Kidney epithelial cell (primary cell): ENCODE data around the gene SYPL2. TPM values are rescaled to one million over a fixed set of nuclear protein-coding genes. Genes with fewer than 3 reads are reported as not detected.
A peak's percentile ranks its signal among the peaks of the same experiment; 100 is the strongest.

ENCODE experiments used
- DNase-seq: peaks from one replicate; pipeline ENCODE4 v3.0.0-alpha.2; 2010; ENCODE audit warnings: low read depth
- H3K27me3 ChIP-seq: 2 replicates; pipeline ENCODE4 v1.6.0; 2011; ENCODE audit warnings: low read length; ENCODE audit not compliant: control insufficient read depth, insufficient read depth
- H3K36me3 ChIP-seq: 2 replicates; pipeline ENCODE4 v1.5.1; 2011; ENCODE audit warnings: low read length; ENCODE audit not compliant: control insufficient read depth, insufficient read depth
- H3K4me3 ChIP-seq: 2 replicates; pipeline ENCODE4 v1.5.1; 2011; ENCODE audit warnings: low read depth, mild to moderate bottlenecking, control low read depth, low read length
- total RNA-seq: library from RNA; depleted of rRNA; stranded (reverse); fragments of >200 nt; gene quantifications from 2 replicates; pipeline ENCODE4 v1.2.3, GENCODE V29; 2015
- TF ChIP-seq, protein P1 (sequence below): IDR thresholded peaks from 2 replicates; pipeline ENCODE4 v1.5.1; 2011; ENCODE audit warnings: mild to moderate bottlenecking, moderate library complexity, low read length, control low read depth, inconsistent platforms; ENCODE audit not compliant: insufficient read depth, poor library complexity, severe bottlenecking

SYPL2 gene
- total RNA-seq, 1 donor from 2014 or later: 1.2 TPM

DNA sequence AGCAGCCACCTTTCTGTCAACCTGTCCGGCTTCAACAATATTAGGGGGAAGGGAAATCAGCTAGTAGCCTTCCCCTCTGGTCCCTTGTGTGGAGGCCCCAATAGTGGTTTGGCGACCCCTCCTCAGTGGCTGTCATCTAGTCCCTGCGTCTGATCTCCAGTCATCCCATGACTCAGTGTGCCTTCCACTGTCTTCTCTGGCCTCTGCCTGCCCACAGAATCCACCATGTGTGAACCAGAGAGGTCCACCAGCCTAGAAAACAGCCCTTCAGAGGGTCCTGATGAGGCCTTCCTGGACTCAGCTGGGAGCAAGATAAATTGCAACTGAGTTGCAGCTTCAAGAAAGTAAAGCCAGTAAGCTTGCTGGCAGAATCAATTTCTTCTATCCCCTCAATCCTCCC, 13.6 kb downstream of the SYPL2 start:
- DNase-seq: no peak

DNA sequence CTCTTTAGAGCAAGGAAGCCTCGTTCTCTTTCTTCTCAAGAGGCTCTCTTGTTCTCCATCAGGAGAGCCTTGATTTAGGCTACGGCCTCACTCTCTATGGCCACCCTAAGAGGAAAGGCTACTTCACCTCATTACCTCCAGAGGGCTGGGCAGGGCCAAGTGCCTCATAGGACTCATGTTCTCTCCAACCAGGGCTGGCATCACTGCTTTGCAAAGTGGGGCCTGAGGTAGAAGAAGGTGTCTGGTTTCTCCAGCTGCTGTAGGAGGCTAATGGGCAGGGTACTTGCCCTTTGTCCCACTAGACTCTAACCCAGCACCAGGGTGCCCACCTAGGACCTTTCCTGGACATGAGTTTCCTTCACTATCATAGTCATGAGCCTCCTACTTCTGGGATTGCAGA, 15.3 kb downstream of the SYPL2 start:
- H3K4me3 ChIP-seq: no peak overlapping the region
- peaks cover 19% of the 10 kb centered on the region for H3K27me3 ChIP-seq
- TF ChIP-seq, protein P1, sequence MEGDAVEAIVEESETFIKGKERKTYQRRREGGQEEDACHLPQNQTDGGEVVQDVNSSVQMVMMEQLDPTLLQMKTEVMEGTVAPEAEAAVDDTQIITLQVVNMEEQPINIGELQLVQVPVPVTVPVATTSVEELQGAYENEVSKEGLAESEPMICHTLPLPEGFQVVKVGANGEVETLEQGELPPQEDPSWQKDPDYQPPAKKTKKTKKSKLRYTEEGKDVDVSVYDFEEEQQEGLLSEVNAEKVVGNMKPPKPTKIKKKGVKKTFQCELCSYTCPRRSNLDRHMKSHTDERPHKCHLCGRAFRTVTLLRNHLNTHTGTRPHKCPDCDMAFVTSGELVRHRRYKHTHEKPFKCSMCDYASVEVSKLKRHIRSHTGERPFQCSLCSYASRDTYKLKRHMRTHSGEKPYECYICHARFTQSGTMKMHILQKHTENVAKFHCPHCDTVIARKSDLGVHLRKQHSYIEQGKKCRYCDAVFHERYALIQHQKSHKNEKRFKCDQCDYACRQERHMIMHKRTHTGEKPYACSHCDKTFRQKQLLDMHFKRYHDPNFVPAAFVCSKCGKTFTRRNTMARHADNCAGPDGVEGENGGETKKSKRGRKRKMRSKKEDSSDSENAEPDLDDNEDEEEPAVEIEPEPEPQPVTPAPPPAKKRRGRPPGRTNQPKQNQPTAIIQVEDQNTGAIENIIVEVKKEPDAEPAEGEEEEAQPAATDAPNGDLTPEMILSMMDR: no peak
- H3K36me3 ChIP-seq: no peaks in the 10 kb centered on the region
- no peak for DNase-seq

More for the DNA sequence above, 13.6 kb downstream of the SYPL2 start:
- no peak overlapping the region for H3K4me3 ChIP-seq
- H3K27me3 ChIP-seq: peaks cover 23% of the 10 kb centered on the region
- H3K36me3 ChIP-seq: no peaks in the 10 kb centered on the region
- TF ChIP-seq, protein P1: no peak

DNA sequence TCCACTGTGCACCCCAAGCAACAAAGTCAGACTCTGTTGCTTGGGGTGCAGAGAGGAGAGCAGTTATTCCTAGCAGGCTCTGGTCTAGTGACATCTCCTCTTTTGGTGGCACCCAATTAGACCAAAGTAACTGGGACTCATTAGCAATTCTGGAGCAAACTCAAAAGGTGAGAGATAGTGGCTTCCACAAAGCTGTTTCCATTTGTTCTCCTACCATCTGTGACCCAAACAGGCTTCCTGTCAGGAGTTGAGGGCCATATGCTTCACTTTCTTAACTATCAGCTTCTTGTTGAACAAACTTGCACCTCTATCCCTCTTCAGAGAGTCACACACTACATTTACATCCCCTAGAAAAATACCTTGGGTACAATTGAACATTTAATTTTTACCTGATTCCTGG, 15.9 kb downstream of the SYPL2 start:
- TF ChIP-seq, protein P1: no peak
- peaks cover 19% of the 10 kb centered on the region for H3K27me3 ChIP-seq
- no peak for DNase-seq

DNA sequence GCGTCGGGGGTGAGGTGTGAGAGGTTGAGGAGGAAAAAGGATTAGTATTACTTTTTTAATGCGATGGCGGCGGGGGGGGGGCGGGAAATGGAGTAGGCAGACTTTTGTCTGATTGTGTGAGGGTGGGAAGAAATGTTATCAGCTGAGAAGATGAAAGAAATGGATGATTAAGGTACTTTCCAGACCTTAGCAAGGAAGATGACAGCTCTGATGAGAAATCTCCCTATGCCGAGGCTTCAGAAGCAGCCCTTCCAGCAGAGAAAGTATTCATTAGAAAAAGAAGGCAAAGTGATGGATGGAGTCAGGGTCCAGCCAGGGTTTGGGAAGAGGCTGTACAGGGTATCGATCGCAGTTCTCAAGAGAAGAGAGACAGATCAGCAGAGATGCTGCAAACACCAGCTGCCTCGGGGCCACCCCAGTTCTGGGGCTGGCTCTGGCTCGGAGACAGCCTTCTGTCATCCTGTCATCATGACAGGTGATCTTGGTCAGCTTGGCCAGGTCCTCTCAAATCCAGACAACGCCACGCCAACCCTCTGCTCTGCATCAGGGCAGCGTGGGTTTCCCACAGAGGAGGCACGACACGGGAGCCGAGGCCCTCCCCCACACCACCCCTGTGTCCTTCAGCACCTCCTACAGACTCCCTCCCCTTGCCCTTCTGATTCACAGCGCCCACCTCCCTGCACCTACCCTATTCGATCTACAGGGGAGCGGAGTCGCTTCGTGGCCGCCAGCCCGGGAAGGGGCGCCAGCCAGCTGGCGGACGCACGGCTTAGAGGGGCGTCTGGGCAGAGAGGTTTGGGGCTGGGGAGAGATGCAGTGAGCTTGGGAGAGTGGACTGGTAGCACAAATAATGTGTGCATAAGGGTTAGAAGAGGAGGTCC, 16.7 kb downstream of the SYPL2 start:
- TF ChIP-seq, protein P1: peak; percentile 11
- DNase-seq: no peak
- Histone ChIP-seq H3K4me3 (peak overlapping the region; percentile 52), H3K36me3 (peaks cover 1% of the 10 kb centered on the region), H3K27me3 (peaks cover 16% of the 10 kb centered on the region)

More for the DNA sequence above, 15.9 kb downstream of the SYPL2 start:
- no peaks in the 10 kb centered on the region for H3K36me3 ChIP-seq
- H3K4me3 ChIP-seq: no peak overlapping the region

DNA sequence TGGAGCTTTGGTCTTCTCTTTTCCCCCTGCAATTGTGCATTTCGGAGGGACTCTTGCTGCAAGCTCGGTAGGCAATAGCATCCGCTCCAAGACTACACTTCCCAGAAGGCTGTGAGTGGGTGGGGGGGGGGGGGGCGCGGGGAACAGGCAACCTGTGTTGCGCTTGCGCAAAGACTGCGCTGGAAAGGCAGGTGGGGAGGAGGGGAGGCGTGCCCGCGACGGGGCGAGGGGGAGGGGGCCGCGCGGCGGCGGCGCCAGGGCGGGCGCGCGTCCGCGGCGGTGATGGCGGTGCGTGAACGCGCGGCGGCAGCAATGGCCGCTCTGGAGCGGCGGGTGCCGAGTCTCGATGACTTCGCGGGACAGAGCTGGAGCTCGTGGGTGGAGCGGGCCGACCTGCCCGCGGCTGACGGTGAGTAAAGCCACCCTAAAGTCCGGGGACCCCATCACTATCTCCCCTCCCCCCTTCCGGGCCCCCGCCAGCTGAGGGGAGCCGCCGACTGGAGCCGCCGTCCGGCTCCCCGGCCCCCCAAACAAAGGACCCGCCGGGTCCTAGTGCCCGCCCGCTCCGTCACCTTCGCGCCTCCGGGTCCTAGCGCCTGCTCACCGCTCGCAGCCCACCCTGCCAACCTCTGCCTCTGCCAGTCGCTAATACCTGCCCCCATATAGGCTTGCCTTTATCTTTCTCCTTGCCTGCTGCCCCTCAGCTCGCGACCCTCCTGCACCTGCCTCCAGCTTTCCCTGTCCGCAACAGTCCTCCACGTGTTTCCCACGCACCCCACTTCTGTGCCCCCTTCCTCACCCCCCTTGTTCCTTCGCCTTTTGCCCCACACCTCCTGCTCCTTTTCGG, 17.5 kb downstream of the SYPL2 start, which contains the start of gene ATXN7L2:
TSS of gene ATXN7L2 (plus strand) at position 234 of the 847 bp plus-strand sequence. CDS start at position 283, 49 bp downstream.
- TF ChIP-seq, protein P1: no peak
- H3K36me3 ChIP-seq: peaks cover 1% of the 10 kb centered on the region
- DNase-seq: peak; percentile 50

More for the DNA sequence above, 17.5 kb downstream of the SYPL2 start, which contains the start of gene ATXN7L2:
- H3K4me3 ChIP-seq: peak within 1 kb of the TSS; percentile 68
- peaks cover 15% of the 10 kb centered on the region for H3K27me3 ChIP-seq
